Mucosa of descending colon (tissue), 3 donors: ENCODE measurements around the gene ADGRG2. TPM values are rescaled to one million over a fixed set of nuclear protein-coding genes. Genes with fewer than 3 reads are reported as not detected.

Experiments used
- ATAC-seq: fragments of 200-7000 bp; cut with Tn5 transposase; one replicate; pipeline ENCODE4 v1.9.1; 2020; ENCODE audit warnings: mild to moderate bottlenecking, moderate library complexity
- DNase-seq, 3 donors: peaks; one replicate each; pipeline ENCODE4 v3.0.0-alpha.2; 2020
- H3K36me3 ChIP-seq: fragments of 200-600 bp; one replicate; pipeline ENCODE4 v1.8.0; 2021; ENCODE audit warnings: low read depth, mild to moderate bottlenecking
- H3K4me1 ChIP-seq: fragments of 200-600 bp; one replicate; pipeline ENCODE4 v1.8.0; 2021; ENCODE audit warnings: low read depth, mild to moderate bottlenecking
- H3K4me3 ChIP-seq: fragments of 200-600 bp; one replicate; pipeline ENCODE4 v1.8.0; 2021; ENCODE audit warnings: mild to moderate bottlenecking
- H3K9me3 ChIP-seq: fragments of 200-600 bp; one replicate; pipeline ENCODE4 v1.8.0; 2021; ENCODE audit warnings: mild to moderate bottlenecking
- intact Hi-C, 2 donors: fragments of 100-400 bp; cut with DNase I in 1 of 2; cut with micrococcal nuclease in 1 of 2; formaldehyde crosslinking; loops; one replicate each; pipeline versions ENCODE4 v1.11.0 to v1.11.1; 2022; cut with DNase I, micrococcal nuclease
- total RNA-seq, 3 donors: library from RNA; stranded (reverse); fragmentation: NEBNext Ultra II Directional in 2 of 3; extraction: Animal tissue kit (Norgen Biotek cat#: 25700) in 2 of 3; gene quantifications; one replicate each; pipeline versions ENCODE4 v1.2.1 to v1.2.4, GENCODE V29; 2021 to 2023
- TF ChIP-seq, protein P1 (sequence below): fragments of 200-600 bp; IDR thresholded peaks from one replicate; pipeline ENCODE4 v1.8.0; 2022; ENCODE audit warnings: antibody characterized with exemption, mild to moderate bottlenecking
- donor health status: DM: no; HTN: no; CAD: no; lungs with moderate emphysema.
- donor health status: DM: no; HTN: no; CAD: no.
- donor health status: DM: no; HTN: yes; CAD: no.

Gene ADGRG2
- total RNA-seq, 3 donors from 2014 or later, result 0.38 to 1.3 (median 0.39) TPM

DNA sequence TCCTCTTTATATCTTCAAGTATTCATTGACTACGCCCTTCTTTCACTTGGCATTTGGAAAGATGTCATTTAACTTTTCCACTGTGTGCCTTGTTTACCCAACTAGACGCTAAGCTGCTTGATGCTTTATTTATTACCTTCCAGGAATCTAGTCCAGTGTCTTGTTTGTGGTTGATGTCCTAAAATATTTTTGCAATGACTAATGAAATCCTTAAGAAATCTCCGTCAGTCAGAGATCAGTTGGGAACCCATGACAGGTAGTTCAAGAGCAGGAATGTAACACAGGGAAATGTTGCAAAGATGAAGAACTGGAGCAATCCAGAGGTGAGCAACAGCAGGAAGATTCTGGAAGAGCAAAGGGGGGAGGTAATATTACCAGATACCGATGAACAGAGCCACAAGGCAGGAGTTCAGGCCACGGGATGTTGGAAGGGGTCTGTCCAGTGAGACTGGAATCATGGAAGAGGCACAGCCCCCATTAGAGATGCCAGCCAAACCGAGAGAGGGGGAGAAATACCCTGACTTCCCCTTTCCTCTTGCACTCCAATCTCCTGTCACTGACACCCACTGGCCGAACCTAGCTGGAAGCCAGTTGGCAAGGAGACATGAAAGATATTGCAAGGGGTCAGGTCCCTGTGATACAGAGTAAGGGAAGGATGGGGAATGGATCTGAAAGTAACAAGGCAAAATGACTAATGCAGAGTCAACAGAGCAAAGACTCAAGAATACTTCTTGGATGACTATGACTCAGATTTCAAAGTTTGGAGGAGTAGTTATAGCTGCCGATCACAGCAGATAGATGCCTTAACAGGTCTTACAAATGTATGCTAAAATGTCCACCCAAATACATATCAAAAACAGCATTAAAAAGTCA, 75.7 kb downstream of the ADGRG2 start:
- Histone ChIP-seq H3K4me3 (no peak overlapping the region), H3K4me1 (no peaks in the 10 kb centered on the region), H3K9me3 (no peaks in the 10 kb centered on the region), H3K36me3 (no peaks in the 10 kb centered on the region)
- intact Hi-C loops, result no loop called here
- TF ChIP-seq, protein P1, sequence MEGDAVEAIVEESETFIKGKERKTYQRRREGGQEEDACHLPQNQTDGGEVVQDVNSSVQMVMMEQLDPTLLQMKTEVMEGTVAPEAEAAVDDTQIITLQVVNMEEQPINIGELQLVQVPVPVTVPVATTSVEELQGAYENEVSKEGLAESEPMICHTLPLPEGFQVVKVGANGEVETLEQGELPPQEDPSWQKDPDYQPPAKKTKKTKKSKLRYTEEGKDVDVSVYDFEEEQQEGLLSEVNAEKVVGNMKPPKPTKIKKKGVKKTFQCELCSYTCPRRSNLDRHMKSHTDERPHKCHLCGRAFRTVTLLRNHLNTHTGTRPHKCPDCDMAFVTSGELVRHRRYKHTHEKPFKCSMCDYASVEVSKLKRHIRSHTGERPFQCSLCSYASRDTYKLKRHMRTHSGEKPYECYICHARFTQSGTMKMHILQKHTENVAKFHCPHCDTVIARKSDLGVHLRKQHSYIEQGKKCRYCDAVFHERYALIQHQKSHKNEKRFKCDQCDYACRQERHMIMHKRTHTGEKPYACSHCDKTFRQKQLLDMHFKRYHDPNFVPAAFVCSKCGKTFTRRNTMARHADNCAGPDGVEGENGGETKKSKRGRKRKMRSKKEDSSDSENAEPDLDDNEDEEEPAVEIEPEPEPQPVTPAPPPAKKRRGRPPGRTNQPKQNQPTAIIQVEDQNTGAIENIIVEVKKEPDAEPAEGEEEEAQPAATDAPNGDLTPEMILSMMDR, result no peak
- DNase-seq, result no peak
- ATAC-seq, result no peak

DNA sequence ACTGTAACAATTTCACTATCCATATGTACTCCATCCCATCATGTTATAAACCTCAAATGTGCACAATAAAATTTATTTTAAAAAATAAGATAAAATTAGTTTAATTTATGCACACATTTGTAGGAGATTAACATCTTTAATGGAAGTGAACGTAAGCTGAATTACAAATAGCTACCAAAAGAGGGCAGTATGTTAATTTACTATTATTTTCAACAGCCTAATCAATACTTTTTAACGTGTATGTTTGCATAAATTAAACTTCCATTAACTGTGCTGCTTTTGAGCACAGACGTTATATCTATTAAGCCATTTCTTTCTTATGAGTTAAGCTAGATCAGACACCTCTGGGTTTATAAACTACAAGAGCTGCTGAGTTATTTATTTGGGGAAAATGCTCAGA, 81.9 kb downstream of the ADGRG2 start:
- intact Hi-C loops, result no loop called here
- Histone ChIP-seq H3K4me3 (no peak overlapping the region), H3K36me3 (no peaks in the 10 kb centered on the region), H3K9me3 (no peaks in the 10 kb centered on the region), H3K4me1 (no peaks in the 10 kb centered on the region)
- ATAC-seq, result no peak
- DNase-seq, result no peak
- TF ChIP-seq, protein P1, result no peak

DNA sequence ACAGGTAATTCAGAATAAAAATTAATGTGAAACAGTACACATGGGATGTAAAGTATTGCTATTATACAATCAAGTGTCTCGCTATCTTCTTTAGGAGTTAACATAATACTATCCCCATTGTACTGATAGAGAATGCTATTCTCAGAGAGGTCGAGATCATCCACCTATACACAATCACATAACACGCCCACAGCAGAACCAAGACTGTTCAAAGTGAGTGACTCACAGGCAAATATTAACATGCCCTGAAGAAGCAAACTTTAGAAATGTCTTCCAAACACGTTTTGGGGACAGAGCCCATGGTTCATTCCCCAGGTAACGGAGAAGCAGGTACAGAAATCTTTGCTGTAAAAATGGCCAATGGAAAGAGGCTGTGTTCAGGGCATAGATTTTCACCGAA, 88.2 kb downstream of the ADGRG2 start:
- no peaks in the 10 kb centered on the region for H3K4me1 ChIP-seq
- intact Hi-C loops, result no loop called here
- TF ChIP-seq, protein P1, result no peak
- DNase-seq (no peak), ATAC-seq (no peak)
- no peaks in the 10 kb centered on the region for H3K9me3 ChIP-seq
- H3K36me3 ChIP-seq, result no peaks in the 10 kb centered on the region
- no peak overlapping the region for H3K4me3 ChIP-seq

DNA sequence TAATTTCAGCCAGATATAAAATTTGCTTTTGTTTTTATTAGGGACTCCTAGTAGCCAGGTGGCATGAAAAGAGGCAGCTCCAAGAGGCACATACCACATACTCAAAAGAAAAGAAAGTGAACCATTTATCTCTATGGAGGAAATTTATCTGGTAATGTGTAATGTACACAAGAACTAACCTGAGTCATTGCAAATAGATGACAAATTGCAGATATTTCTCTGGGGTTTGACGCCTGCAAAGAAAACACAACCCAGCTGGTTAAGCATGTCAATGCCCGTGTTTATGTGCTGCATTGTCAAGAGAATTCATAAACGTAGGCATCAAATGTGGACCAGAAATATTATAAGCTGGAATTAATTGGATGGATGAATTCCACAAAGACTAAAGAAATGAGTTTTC, 91.5 kb downstream of the ADGRG2 start:
- Histone ChIP-seq H3K36me3 (no peaks in the 10 kb centered on the region), H3K4me1 (no peaks in the 10 kb centered on the region), H3K4me3 (no peak overlapping the region), H3K9me3 (no peaks in the 10 kb centered on the region)
- TF ChIP-seq, protein P1, result no peak
- intact Hi-C loops, result no loop called here
- DNase-seq (no peak), ATAC-seq (no peak)

DNA sequence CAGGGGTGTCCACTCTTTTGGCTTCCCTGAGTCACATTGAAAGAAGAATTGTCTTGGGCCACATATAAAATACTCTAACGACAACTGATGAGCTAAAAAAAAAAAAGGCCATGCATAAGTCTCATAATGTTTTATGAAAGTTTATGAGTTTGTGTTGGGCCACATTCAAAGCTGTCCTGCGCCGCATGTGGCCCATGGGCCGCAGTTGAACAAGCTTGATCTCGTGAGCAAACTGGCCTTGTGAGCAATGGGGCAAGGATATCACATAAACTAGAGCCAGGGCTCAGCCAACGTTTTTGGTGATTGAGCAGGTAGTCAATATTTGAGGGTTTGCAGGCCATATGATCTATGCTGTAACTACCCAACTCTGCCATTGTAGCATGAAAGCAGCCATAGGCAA, 93.7 kb downstream of the ADGRG2 start:
- no peak for ATAC-seq

More for the DNA sequence above, 93.7 kb downstream of the ADGRG2 start:
- TF ChIP-seq, protein P1, result no peak
- Histone ChIP-seq H3K9me3 (no peaks in the 10 kb centered on the region), H3K4me1 (no peaks in the 10 kb centered on the region), H3K4me3 (no peak overlapping the region), H3K36me3 (no peaks in the 10 kb centered on the region)
- intact Hi-C loops, result no loop called here
- peak in 1 of 3 donors; percentile 13 for DNase-seq
